Left renal pelvis (tissue), 4 donors: ENCODE measurements around the gene FCGR3B. TPM values are rescaled to one million over a fixed set of nuclear protein-coding genes. Genes with fewer than 3 reads are reported as not detected.
"Not testable (repeated sequence)": the region's sequence is repeated elsewhere in the genome, so short reads cannot be mapped to it uniquely, and the experiment has no call there.

Source experiments
- DNase-seq, 4 donors: peaks; one replicate each; pipeline ENCODE4 v3.0.0-alpha.2; 2013; ENCODE audit warnings: low read depth in 4 of 4, low spot score in 3 of 4
- polyA plus RNA-seq, 4 donors: library from polyadenylated mRNA; unstranded; fragments of 120-200 nt; gene quantifications; one replicate each; pipeline ENCODE4 v1.2.1, GENCODE V29; 2013; ENCODE audit not compliant: insufficient read length in 4 of 4

The FCGR3B gene
- polyA plus RNA-seq, 4 donors: 0.26 to 2.6 (median 0.93) TPM; not detected in 1

GRCh38 chr1:161639203-161639602, 8.2 kb upstream of the FCGR3B start:
- DNase-seq: not testable (repeated sequence)

- not testable (repeated sequence) for DNase-seq
Measured at GRCh38 chr1:161638251-161638993, 7.4 kb upstream of the FCGR3B start.

GRCh38 chr1:161636976-161637375, 6.0 kb upstream of the FCGR3B start:
- not testable (repeated sequence) for DNase-seq

GRCh38 chr1:161636189-161636782, 5.3 kb upstream of the FCGR3B start:
- DNase-seq: not testable (repeated sequence)

GRCh38 chr1:161634993-161635392, 4.0 kb upstream of the FCGR3B start:
- DNase-seq: not testable (repeated sequence)

GRCh38 chr1:161630128-161630742, 741 bp downstream of the FCGR3B start:
- not testable (repeated sequence) for DNase-seq

GRCh38 chr1:161626445-161627146, 4.4 kb downstream of the FCGR3B start:
- not testable (repeated sequence) for DNase-seq

- not testable (repeated sequence) for DNase-seq
Measured at GRCh38 chr1:161624605-161625004, 6.4 kb downstream of the FCGR3B start.

- DNase-seq: not testable (repeated sequence)
Measured at GRCh38 chr1:161623401-161624051, 7.5 kb downstream of the FCGR3B start.

GRCh38 chr1:161622054-161622453, 8.9 kb downstream of the FCGR3B start:
- not testable (repeated sequence) for DNase-seq

- DNase-seq: peak in 2 of 4 donors; percentile 41 to 46
Measured at GRCh38 chr1:161621181-161622000, 9.6 kb downstream of the FCGR3B start.

- DNase-seq: not testable (repeated sequence)
Measured at GRCh38 chr1:161620399-161620798, 10.6 kb downstream of the FCGR3B start.

- DNase-seq: not testable (repeated sequence)
Measured at GRCh38 chr1:161618517-161618916, 12.5 kb downstream of the FCGR3B start.

GRCh38 chr1:161616417-161616816, 14.6 kb downstream of the FCGR3B start:
- not testable (repeated sequence) for DNase-seq

GRCh38 chr1:161613142-161613514, 17.8 kb downstream of the FCGR3B start:
- peak in 2 of 4 donors; percentile 39 to 54 for DNase-seq

- DNase-seq: peak; percentile 88 to 96 (median 94)
Measured at GRCh38 chr1:161612322-161613141, 18.4 kb downstream of the FCGR3B start.

GRCh38 chr1:161611866-161612321, 19.1 kb downstream of the FCGR3B start:
- peak in 2 of 4 donors; percentile 39 to 43 for DNase-seq

GRCh38 chr1:161610198-161610597, 20.8 kb downstream of the FCGR3B start:
- DNase-seq: not testable (repeated sequence)
